ENCODE results near the gene EID1. TPM values are rescaled to one million over a fixed set of nuclear protein-coding genes. Genes with fewer than 3 reads are reported as not detected.

The EID1 gene
- total RNA-seq, 1 donor from 2014 or later = 215 TPM

GRCh38 chr15:48913141-48913540 is 35.2 kb downstream of the EID1 start:
- DNase-seq = no peak

- DNase-seq = no peak
Measured at GRCh38 chr15:48914717-48915116, 36.8 kb downstream of the EID1 start.

- DNase-seq = no peak
Measured at GRCh38 chr15:48915861-48916260, 37.9 kb downstream of the EID1 start.

- no peak for DNase-seq
Measured at GRCh38 chr15:48916721-48917120, 38.8 kb downstream of the EID1 start.

- no peak for DNase-seq
Measured at GRCh38 chr15:48922046-48922445, 44.1 kb downstream of the EID1 start.

GRCh38 chr15:48924528-48925393 is 46.8 kb downstream of the EID1 start:
- DNase-seq = no peak

GRCh38 chr15:48925714-48926223 is 47.8 kb downstream of the EID1 start:
- peak; percentile 15 for DNase-seq

GRCh38 chr15:48928877-48929538 is 51.1 kb downstream of the EID1 start:
- DNase-seq = no peak

GRCh38 chr15:48929661-48930060 is 51.7 kb downstream of the EID1 start:
- no peak for DNase-seq

Other genes with a start within 250 kb of the EID1 start
- 27.9 TPM for gene FBN1, start 232.4 kb upstream of the EID1 start, total RNA-seq
- gene CEP152, start 67.1 kb upstream of the EID1 start, total RNA-seq = 2.7 TPM
- 5.5 TPM for gene SHC4, start 85.8 kb downstream of the EID1 start, total RNA-seq
- 85.0 TPM for gene SECISBP2L, start 168.3 kb downstream of the EID1 start, total RNA-seq

Measured in occipital lobe (tissue), 2 donors.